ENCODE results near the gene PACSIN2.

GRCh38 chr22:42925598-42925997 is 89.4 kb downstream of the PACSIN2 start:
- TF ChIP-seq POLR2A (IDR thresholded peaks at IDR 0.05; ENCODE audit: low read length) (no peak), CTCF (IDR thresholded peaks at IDR 0.05) (no peak), CBX2 (IDR thresholded peaks at IDR 0.05; ENCODE audit: borderline replicate concordance, low read depth) (no peak), RAD21 (conservative IDR thresholded peaks at IDR 0.05 in 1 of 2, IDR thresholded peaks at IDR 0.05 in 1 of 2) (no peak), PBX3 (IDR thresholded peaks at IDR 0.05) (no peak), RCOR1 (IDR thresholded peaks at IDR 0.05; ENCODE audit: low read depth, low read length) (no peak), RNF2 (IDR thresholded peaks at IDR 0.05; ENCODE audit: borderline replicate concordance, low read depth) (no peak), CEBPB (IDR thresholded peaks at IDR 0.05) (no peak), REST (IDR thresholded peaks at IDR 0.05) (no peak), USF2 (IDR thresholded peaks at IDR 0.05) (no peak), ESRRA (IDR thresholded peaks at IDR 0.05; ENCODE audit: borderline replicate concordance, low read length) (no peak), JUN (IDR thresholded peaks at IDR 0.05) (no peak), KDM1A (IDR thresholded peaks at IDR 0.05; ENCODE audit: low read depth) (no peak), EP300 (IDR thresholded peaks at IDR 0.05) (no peak)

Data from A549 (cell line).